ENCODE results near the gene CR1L.
"Not testable (repeated sequence)": the region's sequence is repeated elsewhere in the genome, so short reads cannot be mapped to it uniquely, and the experiment has no call there.

The CR1L gene

DNA sequence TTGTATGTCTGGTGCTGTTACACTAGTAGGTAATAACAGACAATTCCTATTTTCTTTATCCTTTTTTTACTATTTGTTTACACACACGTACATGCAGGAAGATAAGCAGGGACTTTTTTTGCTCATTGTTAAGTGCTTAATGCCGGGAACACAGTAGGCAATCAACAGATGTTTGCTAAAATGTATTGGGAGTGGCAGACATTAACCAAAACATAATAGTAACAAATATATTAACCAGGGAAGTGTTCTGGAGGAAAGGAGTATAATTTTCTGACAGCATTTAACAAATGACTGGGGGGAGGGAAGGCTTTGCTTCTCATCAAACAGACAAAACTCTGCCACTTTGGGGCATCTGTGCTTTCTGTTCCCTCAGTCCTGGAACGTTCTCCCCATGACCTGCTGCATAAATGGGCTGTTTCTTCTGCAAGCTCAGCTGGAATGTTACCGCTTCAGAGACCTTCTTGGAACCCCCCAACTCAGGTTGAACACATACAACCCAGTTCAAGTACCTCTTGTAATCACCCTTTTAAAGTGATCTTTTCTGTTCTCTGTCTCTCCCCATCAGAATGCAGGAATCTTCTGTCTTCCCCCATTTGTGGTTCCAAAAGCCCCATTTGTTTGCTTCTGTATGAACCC is 2.1 kb downstream of the CR1L start:
- no peak for DNase-seq

DNA sequence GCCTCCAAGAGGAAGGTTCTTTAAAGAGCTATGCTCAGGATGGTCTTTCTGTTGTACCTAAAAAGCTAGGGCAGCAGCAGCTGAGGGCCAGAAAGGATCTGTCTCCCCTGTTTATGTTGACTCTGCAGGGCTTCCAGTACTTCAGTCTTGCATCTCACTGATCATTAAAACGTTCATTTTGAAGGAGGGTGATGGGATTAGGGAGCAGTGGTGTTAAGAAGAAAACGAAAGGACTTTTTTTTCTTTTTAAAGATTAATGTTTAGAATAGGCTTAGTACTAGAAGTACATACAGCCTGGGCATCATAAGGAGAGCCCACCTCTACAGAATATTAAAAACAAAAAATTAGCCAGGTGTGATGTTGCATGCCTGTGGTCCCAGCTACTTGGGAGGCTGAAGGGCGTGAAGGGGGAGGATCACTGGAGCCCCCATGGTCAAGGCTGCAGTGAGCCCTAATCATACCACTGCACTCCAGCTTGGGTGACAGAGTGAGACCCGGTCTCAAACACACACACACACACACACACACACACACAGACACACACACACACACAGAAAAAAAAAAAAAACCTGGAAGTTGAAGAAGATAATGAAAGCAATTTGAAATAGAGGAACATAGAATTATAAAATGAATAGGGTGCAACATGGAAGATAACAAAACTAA is 2.9 kb downstream of the CR1L start:
- no peak for DNase-seq

DNA sequence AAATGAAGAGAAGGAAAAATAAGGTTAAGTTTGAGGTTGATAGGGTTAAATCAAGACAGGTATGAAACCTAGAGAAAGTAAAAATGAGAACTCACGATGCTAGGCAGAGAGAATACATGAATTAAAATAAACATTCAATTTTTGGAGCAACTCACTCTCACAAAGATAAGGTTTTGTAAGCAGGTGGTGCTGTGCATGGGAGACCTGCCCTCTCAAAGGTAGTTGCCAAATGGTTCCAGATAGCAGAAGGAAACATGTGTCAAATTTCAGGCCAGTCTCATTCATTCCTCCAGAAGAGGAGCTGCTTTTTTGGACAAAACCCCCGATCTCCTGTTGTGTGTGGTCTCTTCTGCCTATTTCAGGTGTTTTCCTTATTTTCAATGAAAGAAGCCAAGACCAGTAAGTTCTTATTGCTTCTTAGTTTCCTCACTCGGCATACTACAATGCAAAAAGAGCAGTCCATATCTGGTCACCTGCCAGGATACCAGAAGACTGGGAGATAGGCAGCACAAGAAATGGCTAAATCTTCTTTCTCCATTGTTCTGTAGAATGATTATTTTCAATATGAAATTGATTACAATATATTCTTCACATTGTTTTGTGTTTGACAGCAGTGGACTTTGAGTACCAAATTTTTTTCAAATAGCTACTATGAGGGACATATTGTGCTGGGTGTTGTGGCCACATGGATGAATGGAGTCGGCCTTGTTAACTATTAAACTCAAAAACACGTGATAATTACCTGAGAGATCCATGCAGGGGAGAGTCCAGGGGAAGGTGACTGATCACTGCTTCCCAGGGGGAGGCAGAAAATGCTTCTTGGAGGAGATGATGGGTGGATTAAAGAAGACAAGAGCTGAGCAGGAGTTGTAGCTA is 3.6 kb downstream of the CR1L start:
- DNase-seq = no peak

DNA sequence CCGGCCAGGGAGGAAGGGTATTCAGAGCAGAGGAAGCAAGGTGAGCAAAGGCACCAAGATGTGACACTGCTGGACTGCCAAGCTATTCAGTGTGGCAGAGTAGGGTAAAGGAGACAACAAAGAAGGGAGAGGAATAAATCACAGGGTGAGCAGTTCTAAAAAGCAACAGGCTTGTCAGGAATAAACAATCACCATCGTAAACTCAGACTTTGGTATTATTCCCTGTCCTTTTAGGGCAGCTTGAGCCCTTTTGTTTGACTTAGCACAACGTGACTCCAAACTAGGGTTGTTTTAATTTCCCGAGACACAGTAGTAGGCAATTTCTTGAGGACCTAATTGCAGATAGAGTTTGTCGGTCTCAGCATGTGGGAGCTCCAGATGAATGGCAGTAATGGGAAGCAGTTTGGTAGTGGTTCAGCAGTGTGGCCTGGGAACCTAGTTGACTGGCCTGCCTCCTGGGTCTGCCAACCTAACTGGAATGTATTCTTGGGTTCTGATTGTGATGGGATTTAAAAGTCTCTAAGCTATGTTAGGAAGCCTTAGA is 4.3 kb downstream of the CR1L start:
- DNase-seq = no peak

DNA sequence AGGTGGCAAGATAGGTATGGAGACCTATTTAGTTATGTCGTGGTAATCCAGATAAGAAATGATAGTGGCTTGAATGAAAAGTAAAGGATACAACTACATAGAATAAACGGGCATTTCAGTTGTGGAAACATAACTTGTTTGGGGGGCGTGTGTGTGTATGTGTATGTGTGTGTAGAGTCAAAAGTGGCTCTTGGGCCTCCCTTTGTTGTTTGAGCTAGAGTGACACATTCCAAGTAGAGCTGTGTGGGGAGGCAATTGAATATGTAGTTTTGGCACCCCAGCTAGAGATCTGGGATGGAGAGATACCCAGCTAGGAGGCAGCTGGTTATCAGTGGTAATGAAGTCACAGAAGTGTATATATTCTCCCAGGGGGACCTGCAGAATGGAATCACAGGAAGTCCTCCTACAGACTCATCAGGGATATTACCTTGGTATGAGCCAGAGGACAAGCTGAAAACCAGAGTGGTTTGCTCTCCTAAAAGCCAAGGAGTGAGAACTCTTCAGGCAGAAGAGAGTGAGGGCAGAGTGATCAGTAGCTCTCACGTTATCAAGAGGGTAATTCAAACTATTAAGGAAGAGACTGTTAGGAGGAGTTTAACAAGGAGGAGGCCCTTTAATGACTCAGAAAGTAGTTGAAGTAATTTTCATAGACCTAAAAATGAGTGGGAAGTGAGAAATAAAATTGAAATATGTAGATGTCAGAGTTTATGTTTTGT is 5.1 kb downstream of the CR1L start:
- DNase-seq = no peak

DNA sequence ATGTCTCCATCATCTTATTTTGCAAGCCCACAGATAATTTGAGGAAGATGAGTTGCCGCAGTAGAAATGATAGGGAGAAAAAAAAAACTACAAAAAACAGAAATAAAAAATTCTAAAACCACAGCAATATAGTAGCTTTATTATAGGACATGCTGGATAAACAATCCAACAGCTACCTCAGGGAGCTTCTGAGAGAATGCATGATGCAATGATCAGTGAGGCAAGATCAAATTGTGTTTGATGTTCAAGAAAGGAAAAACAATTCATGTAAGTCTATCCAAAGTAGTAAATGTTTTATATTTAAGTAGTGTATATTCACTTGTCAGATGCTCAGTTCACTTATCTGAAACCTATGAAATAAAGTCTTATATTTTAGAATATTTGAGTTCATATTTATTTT is 6.7 kb downstream of the CR1L start:
- DNase-seq = no peak

DNA sequence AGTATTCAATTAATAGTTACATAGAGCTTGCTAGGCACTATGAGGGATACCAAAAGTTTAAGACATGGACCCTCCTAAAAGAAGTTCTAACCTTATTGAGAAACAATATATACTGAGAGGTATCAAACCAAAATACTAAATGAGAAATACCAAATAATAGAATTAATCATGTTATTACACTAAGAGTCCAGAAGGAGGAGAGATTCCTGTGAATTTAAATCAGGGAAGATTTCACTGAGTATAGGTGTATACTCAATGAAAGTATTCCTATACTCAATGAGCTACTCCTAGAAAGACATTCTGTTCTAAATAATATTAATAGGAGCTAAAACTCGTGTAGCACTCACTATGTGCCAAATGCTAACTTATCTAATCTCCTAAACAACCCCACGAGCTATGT is 9.4 kb downstream of the CR1L start:
- no peak for DNase-seq

DNA sequence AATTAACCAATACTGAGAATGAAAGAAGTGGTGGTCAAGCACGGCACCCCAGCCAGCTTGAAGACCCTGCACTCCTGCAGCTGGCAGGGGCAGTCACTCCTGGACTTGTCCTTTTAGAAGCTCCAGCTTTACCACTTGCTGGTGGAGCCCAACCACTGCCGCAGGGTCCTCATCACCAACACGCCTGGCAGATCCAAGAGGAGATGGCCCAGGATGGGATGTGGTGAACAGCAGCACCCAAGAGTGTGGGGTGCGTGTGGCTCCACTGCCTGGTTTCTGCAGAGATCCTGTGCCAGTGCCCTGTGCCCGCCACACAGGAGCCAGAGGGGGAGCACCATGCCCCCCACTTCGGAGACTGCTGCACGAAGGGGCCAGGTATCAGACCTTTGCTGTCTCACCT is 13.5 kb downstream of the CR1L start:
- DNase-seq = no peak

DNA sequence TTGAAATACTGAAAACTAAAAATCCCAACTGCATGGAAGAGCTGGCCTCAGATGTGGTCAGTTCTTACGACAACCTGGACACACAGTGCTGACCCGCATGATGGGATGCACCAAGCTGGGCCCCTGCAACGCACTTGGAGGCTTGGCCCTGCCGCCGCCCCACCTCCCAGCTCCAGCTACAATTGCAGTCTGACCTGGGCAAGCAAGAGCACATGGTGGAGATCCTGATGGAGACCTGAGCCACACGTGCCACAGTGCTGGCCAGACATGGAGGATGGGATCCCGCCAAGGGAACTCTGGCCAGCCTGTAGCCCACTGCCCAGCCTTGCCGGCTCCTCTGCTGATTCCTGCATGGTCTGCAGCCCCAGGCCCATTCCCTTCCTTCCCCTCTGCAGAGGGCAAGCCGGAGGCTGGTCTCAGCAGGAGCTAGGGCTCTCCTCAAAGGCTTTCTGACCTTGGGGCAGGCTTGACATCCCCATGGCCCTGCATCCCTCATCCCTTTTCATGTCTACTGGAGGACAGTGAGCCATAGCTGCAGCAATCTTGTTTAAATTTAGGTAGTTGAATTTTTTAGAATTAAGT is 14.1 kb downstream of the CR1L start:
- DNase-seq = no peak

DNA sequence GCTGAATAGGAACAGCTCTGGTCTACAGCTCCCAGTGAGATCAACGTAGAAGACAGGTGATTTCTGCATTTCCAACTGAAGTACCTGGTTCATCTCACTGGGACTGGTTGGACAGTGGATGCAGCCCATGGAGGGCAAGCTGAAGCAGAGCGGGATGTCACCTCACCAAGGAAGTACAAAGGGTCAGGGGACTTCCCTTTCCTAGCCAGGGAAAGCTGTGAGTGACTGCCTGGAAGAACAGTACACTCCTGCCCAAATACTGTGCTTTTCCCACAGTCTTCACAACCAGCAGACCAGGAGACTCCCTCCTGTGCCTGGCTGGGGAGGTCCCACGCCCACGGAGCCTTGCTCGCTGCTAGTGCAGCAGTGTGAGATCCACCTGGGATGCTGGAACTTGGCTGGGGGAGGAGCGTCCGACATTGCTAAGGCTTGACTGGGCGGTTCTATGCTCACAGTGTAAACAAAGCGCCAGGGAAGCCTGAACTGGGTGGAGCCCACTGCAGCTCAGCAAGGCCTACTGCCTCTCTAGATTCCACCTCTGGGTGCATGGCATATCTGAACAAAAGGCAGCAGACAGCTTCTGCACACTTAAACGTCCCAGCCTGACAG is 14.7 kb downstream of the CR1L start:
- no peak for DNase-seq

DNA sequence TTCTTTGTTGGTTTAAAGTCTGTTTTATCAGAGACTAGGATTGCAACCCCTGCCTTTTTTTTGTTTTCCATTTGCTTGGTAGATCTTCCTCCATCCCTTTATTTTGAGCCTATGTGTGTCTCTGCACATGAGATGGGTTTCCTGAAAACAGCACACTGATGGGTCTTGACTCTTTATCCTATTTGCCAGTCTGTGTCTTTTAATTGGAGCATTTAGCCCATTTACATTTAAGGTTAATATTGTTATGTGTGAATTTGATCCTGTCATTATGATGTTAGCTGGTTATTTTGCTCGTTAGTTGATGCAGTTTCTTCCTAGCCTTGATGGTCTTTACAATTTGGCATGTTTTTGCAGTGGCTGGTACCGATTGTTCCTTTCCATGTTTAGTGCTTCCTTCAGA is 16.5 kb downstream of the CR1L start:
- not testable (repeated sequence) for DNase-seq

DNA sequence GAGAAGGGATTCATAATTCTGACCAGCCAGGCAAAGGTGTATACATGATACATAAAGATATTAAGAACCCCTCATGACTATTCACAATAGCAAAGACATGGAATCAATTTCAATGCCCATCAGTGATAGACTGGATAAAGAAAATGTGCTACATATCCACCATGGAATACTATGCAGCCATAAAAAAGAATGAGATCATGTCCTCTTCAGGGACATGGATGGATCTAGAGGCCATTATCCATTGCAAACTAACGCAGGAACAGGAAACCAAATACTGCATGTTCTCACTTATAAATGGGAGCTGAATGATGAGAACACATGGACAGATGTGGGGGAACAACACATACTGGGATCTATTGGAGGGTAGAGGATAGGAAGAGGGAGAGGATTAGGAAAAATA is 21.4 kb downstream of the CR1L start:
- no peak for DNase-seq

DNA sequence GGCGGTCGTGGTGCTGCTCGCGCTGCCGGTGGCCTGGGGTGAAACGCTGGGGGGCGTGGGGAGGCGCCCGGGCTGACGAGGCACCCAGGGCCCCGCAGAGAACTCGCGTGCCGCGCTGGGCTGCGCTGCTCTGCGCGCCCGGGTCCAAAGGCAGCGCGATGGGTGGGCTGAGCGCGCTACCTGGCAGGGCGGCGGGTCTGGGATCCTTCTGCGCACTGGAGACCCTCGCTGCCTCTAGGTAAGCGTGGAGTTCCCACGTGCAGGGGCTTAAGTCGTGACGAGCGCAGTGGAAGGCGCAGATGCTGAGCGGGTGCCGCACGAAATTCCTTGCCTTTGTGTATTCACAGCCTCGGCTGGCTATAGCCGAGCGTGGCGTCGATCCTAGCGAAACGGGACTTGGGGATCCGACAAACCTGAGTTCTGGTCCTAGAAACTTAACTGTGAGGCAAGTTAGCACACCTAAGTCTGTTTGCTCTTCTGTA is 24.6 kb downstream of the CR1L start:
- DNase-seq = no peak

DNA sequence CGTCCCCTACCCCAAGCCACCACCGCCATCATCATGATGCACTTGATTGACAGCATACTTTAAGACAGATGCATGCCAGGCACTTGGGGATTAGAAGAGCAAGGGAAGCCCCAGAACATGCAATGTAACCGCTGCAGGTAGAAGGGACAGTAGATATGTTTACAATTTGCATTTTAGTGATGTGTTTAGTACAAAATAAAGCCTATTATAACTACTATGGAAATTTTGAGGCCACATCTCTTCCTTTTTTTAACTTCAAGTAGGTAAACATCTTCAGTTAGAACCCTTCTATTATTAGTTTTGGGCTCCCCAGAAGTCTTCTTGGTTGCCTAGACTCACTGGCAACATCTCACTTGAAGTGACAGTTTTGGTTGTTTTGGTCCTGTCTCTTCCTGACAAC is 25.3 kb downstream of the CR1L start:
- no peak for DNase-seq

DNA sequence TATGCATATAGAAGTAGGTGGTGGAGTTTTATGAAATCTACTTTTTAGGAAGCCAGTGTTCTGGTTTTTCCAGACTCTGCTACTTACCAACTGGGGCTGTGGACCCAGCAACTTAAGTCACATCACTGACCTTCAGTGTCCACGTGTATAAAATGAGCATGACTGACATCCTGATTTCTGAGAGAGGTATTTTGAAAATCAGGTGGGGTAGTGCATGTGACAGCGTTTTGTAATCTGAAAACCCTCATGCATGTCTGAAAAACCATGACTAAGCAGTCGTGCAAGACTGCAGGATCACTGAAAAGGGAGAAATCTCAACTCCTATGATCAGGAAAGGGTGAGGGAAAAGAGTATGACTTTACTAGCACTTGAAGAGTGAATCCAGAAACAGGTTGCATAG is 26.1 kb downstream of the CR1L start:
- DNase-seq = no peak

DNA sequence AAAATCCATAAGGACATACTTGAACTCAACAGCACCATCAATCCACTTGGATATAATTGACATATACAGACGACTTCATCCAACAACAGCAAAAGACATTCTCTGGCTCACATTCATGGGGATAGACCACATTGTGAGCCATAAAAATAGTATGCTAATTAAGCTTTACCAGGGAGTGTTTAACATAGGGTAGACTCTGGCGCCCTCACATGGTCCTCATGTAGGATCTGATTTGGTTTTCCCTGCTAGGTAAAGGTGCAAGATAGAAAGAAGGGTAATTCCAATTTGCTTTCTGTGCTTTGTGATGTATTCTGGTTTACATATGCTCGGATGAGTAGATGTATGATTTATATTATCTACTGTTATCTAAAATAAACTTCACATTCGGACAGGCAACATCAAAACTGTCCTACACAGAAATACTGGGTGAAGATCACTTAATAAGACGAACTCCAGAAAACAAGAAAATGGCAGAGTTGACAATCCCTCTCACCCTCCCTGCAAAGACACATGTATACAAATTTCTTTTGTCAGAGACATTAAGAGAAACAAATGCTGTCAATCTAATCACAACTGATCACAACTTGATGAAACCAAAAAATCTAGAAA is 27.7 kb downstream of the CR1L start:
- no peak for DNase-seq

DNA sequence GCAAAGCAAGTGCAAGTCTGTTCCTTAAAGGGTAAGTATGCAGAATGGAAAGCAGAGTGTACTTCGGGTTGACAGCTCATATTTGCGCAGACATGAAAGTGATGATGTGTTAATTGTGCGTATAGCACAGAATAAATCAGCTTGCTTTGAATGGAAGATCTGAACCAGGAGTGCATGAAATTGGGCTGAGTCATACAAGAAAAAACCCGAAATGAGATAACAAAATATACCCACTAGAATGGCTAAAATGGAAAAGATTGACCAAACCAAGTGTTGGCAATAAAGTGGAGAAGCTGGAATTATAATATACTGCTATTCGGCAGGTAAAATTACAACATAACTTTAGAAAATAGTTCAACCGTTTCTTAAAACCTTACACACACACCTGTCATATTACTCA is 28.5 kb downstream of the CR1L start:
- no peak for DNase-seq

DNA sequence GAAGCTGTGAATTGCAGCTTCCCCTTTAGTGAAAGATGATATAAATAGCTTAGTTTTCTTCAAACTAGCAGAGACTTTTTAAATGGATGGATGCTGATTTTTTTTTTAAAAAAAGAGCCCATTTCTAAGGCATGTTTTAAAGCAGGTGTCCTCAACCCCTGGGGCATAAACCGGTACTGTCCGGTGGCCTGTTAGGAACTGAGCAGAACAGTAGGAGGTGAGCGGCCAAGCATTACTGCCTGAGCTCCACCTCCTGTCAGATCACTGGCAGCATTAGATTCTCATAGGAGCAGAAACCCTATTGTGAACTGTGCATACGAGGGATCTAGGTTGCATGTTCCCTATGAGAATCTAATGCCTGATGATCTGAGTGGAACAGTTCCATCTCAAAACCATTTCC is 31.2 kb downstream of the CR1L start:
- DNase-seq = no peak

DNA sequence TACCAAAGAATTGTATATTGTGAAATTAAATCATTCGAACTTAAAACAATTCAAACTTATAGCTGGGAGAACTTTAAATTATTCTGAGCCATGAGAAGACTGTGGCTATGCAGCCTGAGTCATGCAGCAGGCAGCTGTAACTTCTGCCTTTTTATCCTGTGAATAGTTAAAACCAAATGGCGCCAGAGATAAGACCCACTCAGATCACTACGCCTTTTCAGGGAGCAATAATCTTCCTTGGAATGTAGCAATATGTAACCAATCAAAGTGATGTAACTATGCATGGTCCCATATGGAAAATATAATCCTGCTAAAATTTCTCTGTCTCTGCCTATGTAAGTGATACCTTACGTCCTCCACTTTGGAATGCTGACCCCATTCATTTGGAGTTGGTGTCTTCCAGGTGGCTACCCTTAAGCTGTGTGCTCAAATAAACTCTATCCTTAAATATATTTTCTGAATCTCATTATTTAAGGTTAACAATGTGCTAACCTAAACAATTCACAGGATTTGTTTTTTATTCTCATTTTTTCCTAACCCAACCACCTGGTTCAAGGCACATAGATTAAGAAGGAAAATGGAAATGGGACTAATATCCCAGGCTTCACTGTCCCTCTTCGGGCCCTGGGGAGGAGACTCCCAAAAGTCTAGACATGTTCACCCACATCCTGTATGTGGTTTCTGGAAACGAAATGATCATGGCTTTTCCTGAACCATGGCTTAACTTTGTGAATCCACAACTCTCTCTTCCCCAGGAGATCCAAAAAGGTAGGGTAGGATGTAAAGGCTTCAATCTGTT is 35.9 kb downstream of the CR1L start:
- not testable (repeated sequence) for DNase-seq

DNA sequence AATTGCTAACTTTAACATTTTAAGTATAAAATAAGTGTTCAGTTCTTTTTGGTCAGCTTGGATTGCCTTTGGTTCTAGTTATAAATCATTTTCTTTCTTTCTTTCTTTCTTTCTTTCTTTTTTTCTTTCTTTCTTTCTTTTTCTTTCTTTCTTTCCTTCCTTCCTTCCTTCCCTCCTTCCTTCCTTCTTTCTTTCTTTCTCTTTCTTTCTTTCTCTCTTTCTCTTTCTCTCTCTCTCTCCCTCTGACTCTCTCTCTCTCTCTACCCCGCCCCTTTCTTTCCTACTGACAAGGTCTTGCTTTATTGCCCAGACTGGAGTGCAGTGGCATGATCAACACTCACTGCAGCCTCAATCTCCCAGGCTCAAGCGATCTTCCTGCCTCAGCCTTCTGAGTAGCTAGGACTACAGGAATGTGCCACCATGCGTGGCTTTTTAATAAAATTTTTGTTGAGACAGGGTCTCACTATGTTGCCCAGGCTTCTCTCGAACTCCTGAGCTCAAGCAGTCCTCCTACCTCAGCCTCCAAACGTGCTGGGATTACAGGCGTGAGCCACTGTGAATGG is 38.0 kb downstream of the CR1L start:
- DNase-seq = not testable (repeated sequence)

Data from NCI-H2171 (cell line).